ENCODE measurements around the gene TTN. TPM values are rescaled to one million over a fixed set of nuclear protein-coding genes. Genes with fewer than 3 reads are reported as not detected.

TTN gene
- total RNA-seq, 2 donors from 2014 or later = 26.5 to 94.6 TPM

DNA sequence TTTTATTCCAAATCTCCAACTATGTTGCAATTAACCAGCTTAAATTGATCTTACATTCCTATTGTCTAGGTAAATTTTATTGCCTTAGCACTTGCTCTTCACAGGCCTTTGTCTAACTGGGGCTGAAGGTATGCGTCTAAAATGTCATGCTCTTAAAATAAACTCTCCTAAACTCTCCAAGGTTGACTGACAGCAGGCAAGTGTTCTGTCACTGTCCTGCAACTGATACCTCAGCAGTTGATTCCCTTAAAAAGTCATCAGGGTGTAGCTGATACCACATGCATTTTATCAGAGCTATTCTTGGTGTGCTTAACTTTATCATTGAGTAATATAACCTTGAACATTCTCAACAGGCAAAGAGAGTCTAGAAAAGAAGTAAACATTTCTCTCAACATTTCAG, 680 bp downstream of the TTN start:
- no peaks in the 10 kb centered on the region for H3K9me3 ChIP-seq
- intact Hi-C loops (cut with DNase I) = no loop called here
- no peak for DNase-seq
- H3K27me3 ChIP-seq = no peaks in the 10 kb centered on the region
- no peaks in the 10 kb centered on the region for H3K36me3 ChIP-seq (replicated peaks in 1 of 2; ENCODE audit: insufficient read depth in 1 of 2, low read depth in 2 of 2)
- ATAC-seq = no peak
- H3K4me1 ChIP-seq = peaks cover 38% of the 10 kb centered on the region
- no peak overlapping the region for H3K4me3 ChIP-seq
- TF ChIP-seq, protein P1, sequence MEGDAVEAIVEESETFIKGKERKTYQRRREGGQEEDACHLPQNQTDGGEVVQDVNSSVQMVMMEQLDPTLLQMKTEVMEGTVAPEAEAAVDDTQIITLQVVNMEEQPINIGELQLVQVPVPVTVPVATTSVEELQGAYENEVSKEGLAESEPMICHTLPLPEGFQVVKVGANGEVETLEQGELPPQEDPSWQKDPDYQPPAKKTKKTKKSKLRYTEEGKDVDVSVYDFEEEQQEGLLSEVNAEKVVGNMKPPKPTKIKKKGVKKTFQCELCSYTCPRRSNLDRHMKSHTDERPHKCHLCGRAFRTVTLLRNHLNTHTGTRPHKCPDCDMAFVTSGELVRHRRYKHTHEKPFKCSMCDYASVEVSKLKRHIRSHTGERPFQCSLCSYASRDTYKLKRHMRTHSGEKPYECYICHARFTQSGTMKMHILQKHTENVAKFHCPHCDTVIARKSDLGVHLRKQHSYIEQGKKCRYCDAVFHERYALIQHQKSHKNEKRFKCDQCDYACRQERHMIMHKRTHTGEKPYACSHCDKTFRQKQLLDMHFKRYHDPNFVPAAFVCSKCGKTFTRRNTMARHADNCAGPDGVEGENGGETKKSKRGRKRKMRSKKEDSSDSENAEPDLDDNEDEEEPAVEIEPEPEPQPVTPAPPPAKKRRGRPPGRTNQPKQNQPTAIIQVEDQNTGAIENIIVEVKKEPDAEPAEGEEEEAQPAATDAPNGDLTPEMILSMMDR (IDR thresholded peaks at IDR 0.05) = no peak
- TF ChIP-seq POLR2A (IDR thresholded peaks at IDR 0.05) = no peak
- H3K27ac ChIP-seq = no peak overlapping the region
- WGBS, 2 donors = 41 to 46% methylated on average over 1 of the region's 1 CpG

DNA sequence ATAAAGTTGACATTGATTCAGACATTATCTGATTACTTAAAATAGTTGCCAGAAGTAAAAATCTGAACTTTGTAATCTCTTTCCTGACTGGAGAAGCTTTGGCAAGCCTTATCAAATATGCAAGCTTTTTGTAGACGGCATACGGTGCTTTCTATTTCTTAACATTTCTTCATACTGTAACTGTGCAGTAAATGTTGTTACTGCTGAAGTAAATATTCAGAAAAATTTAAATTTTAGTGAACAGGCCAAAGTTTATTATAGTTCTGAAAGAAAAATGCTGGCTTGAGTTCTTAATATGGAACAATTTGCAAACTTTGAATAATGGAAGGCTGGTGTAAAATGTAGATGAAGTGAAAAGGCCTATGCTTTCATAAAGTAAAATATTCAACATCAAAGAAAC, 1.8 kb downstream of the TTN start:
- Histone ChIP-seq H3K27ac (no peak overlapping the region), H3K36me3 (replicated peaks in 1 of 2; ENCODE audit: insufficient read depth in 1 of 2, low read depth in 2 of 2) (no peaks in the 10 kb centered on the region), H3K4me3 (no peak overlapping the region), H3K9me3 (no peaks in the 10 kb centered on the region), H3K27me3 (no peaks in the 10 kb centered on the region), H3K4me1 (peaks cover 27% of the 10 kb centered on the region)
- ATAC-seq (no peak), DNase-seq (no peak)
- WGBS, 2 donors = 43 to 44% methylated on average over 2 of the region's 2 CpGs
- TF ChIP-seq, protein P1 (IDR thresholded peaks at IDR 0.05) = no peak
- TF ChIP-seq POLR2A (IDR thresholded peaks at IDR 0.05) = no peak
- intact Hi-C loops (cut with DNase I) = no loop called here

DNA sequence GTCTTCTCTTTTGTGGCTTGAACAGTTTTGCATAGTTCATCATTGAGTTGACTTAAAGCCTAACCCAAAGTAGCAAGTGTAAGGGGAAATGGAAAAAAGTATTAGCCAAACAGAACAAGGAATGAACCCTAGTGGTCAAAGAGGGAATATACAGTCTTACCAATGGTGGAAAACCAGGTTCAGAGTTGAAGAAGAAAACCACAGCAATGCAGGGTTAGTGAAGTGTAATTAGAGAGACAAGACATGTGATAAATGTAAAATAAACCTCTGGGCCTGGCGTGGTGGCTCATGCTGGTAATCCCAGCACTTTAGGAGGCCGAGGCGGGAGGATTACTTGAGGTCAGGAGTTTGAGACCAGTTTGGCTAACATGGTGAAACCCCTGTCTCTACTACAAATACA, 2.4 kb downstream of the TTN start:
- H3K27ac ChIP-seq = no peak overlapping the region
- intact Hi-C loops (cut with DNase I) = no loop called here
- WGBS, 2 donors = 95 to 98% methylated on average over 3 of the region's 3 CpGs
- H3K27me3 ChIP-seq = no peaks in the 10 kb centered on the region
- DNase-seq (no peak), ATAC-seq (no peak)
- H3K9me3 ChIP-seq = no peaks in the 10 kb centered on the region
- no peaks in the 10 kb centered on the region for H3K36me3 ChIP-seq (replicated peaks in 1 of 2; ENCODE audit: insufficient read depth in 1 of 2, low read depth in 2 of 2)
- H3K4me1 ChIP-seq = peaks cover 22% of the 10 kb centered on the region
- no peak for TF ChIP-seq POLR2A (IDR thresholded peaks at IDR 0.05)
- TF ChIP-seq, protein P1 (IDR thresholded peaks at IDR 0.05) = peak in 4 of 7 experiments; percentile 20 to 42 (median 34)
- H3K4me3 ChIP-seq = no peak overlapping the region

- Histone ChIP-seq H3K4me3 (no peak overlapping the region), H3K27me3 (no peaks in the 10 kb centered on the region), H3K9me3 (no peaks in the 10 kb centered on the region), H3K4me1 (no peaks in the 10 kb centered on the region), H3K36me3 (replicated peaks in 1 of 2; ENCODE audit: insufficient read depth in 1 of 2, low read depth in 2 of 2) (no peaks in the 10 kb centered on the region), H3K27ac (no peak overlapping the region)
- DNase-seq = no peak
- no peak for ATAC-seq
- 85 to 87% methylated on average over 7 of the region's 7 CpGs for WGBS, 2 donors
- TF ChIP-seq, protein P1 (IDR thresholded peaks at IDR 0.05) = no peak
- TF ChIP-seq POLR2A (IDR thresholded peaks at IDR 0.05) = no peak
- intact Hi-C loops (cut with DNase I) = no loop called here
Observed at GRCh38 chr2:178800510-178800909, 6.7 kb downstream of the TTN start.

GRCh38 chr2:178799305-178799704, 7.9 kb downstream of the TTN start:
- Histone ChIP-seq H3K4me3 (no peak overlapping the region), H3K36me3 (replicated peaks in 1 of 2; ENCODE audit: insufficient read depth in 1 of 2, low read depth in 2 of 2) (no peaks in the 10 kb centered on the region), H3K4me1 (no peaks in the 10 kb centered on the region), H3K9me3 (no peaks in the 10 kb centered on the region), H3K27me3 (no peaks in the 10 kb centered on the region), H3K27ac (no peak overlapping the region)
- no peak for DNase-seq
- intact Hi-C loops (cut with DNase I) = loop anchor here (5.0 kb wide), 1 partner anchor 118 kb away; no protein-coding TSS in a partner anchor
- WGBS, 2 donors = 94 to 97% methylated on average over 19 of the region's 19 CpGs
- no peak for ATAC-seq
- TF ChIP-seq POLR2A (IDR thresholded peaks at IDR 0.05) = no peak
- TF ChIP-seq, protein P1 (IDR thresholded peaks at IDR 0.05) = no peak
